ENCODE results near the gene DNMT3A. TPM values are rescaled to one million over a fixed set of nuclear protein-coding genes. Genes with fewer than 3 reads are reported as not detected.

The DNMT3A gene
- total RNA-seq, 4 donors from 2014 or later, result 14.7 to 40.2 (median 18.3) TPM

DNA sequence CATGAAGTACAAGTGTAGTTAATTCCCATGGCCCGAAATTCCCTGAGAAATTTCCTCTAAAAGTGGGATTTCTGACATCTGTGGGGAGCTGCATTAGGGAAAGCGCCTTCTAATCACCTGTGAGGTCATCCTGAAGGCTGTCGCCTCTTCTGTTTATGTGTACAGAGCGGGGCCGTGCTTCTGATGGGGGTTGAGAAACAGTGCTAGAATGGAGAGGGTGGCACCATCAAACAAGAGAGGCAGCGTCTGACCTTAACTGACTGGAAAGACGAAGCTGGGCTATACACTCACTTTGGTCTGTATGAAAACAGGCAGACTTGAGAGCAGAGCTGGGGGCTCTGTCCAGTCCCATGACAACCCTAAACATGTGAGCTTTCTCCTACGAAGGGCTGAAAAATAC is 44.2 kb upstream of the DNMT3A start:
- Histone ChIP-seq H3K9me3 (no peaks in the 10 kb centered on the region), H3K27ac (no peak overlapping the region), H3K4me3 (no peak overlapping the region), H3K27me3 (no peaks in the 10 kb centered on the region), H3K4me1 (no peaks in the 10 kb centered on the region), H3K36me3 (peaks cover 0 to 16% of the 10 kb centered on the region in 2 donors)
- 80 to 93% methylated on average over 3 to 4 of the region's 8 CpGs for WGBS, 2 donors (ENCODE audit: low coverage in 1 of 2)
- TF ChIP-seq POLR2A (IDR thresholded peaks at IDR 0.05) (no peak), POLR2AphosphoS5 (IDR thresholded peaks at IDR 0.05) (no peak), EP300 (IDR thresholded peaks at IDR 0.05) (no peak)
- TF ChIP-seq, protein P1, sequence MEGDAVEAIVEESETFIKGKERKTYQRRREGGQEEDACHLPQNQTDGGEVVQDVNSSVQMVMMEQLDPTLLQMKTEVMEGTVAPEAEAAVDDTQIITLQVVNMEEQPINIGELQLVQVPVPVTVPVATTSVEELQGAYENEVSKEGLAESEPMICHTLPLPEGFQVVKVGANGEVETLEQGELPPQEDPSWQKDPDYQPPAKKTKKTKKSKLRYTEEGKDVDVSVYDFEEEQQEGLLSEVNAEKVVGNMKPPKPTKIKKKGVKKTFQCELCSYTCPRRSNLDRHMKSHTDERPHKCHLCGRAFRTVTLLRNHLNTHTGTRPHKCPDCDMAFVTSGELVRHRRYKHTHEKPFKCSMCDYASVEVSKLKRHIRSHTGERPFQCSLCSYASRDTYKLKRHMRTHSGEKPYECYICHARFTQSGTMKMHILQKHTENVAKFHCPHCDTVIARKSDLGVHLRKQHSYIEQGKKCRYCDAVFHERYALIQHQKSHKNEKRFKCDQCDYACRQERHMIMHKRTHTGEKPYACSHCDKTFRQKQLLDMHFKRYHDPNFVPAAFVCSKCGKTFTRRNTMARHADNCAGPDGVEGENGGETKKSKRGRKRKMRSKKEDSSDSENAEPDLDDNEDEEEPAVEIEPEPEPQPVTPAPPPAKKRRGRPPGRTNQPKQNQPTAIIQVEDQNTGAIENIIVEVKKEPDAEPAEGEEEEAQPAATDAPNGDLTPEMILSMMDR (IDR thresholded peaks at IDR 0.05), result no peak
- no peak for ATAC-seq

DNA sequence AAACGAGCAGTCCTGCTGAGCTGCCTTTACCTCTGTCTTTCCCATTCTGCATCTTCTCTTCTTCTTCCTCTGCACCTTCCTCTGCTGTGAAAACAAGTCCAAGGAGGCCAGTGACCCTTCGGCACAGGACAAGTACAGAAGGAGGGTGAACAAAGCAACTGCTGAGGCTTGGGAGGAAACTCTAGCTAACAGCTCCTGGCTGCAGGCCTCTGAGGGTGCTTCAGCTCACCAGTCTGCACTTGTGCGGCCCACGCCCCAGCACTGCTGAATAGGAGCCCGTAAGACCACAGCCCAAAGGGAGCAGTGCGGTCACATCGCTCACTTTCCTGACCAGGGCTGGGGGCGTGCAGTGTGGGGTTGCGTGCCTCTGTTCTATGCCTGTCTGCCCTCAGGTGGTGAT is 42.1 kb upstream of the DNMT3A start:
- 100% methylated on average over 2 of the region's 9 CpGs; no CpG with 5 or more reads in 1 of the 2 donors for WGBS, 2 donors (ENCODE audit: low coverage in 1 of 2)
- Histone ChIP-seq H3K4me3 (no peak overlapping the region), H3K27ac (no peak overlapping the region), H3K9me3 (no peaks in the 10 kb centered on the region), H3K36me3 (peaks cover 0 to 16% of the 10 kb centered on the region in 2 donors), H3K4me1 (no peaks in the 10 kb centered on the region), H3K27me3 (no peaks in the 10 kb centered on the region)
- TF ChIP-seq EP300 (IDR thresholded peaks at IDR 0.05), result no peak
- TF ChIP-seq POLR2A (IDR thresholded peaks at IDR 0.05), result no peak
- TF ChIP-seq, protein P1 (IDR thresholded peaks at IDR 0.05), result no peak
- no peak for TF ChIP-seq POLR2AphosphoS5 (IDR thresholded peaks at IDR 0.05)
- ATAC-seq, result no peak

DNA sequence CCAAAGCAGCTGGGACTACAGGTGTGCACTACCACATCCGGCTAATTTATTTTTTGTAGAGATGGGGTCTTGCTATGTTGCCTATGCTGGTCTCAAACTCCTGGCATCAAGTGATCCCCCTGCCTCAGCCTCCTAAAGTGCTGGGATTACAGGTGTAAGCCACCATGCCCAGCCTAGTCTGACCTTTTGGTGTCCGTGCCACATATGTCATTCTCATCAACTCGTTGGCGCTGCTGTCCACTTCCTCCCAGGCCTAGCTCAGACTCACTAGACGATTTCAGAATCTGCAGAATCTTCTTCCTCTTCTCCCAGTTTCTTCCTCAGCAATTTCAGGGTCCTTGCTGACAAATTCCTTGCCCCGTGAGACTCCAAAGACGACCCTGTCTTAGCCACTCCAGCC is 39.8 kb upstream of the DNMT3A start:
- WGBS, 2 donors (ENCODE audit: low coverage in 1 of 2), result 89 to 90% methylated on average over 6 of the region's 7 CpGs
- TF ChIP-seq, protein P1 (IDR thresholded peaks at IDR 0.05), result no peak
- no peak for TF ChIP-seq EP300 (IDR thresholded peaks at IDR 0.05)
- no peak for TF ChIP-seq POLR2A (IDR thresholded peaks at IDR 0.05)
- TF ChIP-seq POLR2AphosphoS5 (IDR thresholded peaks at IDR 0.05), result no peak
- no peak for ATAC-seq
- peaks cover 3 to 19% (median 13%) of the 10 kb centered on the region in 3 donors for H3K4me1 ChIP-seq
- H3K36me3 ChIP-seq, result no peaks in the 10 kb centered on the region
- no peak overlapping the region for H3K27ac ChIP-seq
- no peaks in the 10 kb centered on the region for H3K9me3 ChIP-seq
- H3K4me3 ChIP-seq, result no peak overlapping the region
- no peaks in the 10 kb centered on the region for H3K27me3 ChIP-seq

DNA sequence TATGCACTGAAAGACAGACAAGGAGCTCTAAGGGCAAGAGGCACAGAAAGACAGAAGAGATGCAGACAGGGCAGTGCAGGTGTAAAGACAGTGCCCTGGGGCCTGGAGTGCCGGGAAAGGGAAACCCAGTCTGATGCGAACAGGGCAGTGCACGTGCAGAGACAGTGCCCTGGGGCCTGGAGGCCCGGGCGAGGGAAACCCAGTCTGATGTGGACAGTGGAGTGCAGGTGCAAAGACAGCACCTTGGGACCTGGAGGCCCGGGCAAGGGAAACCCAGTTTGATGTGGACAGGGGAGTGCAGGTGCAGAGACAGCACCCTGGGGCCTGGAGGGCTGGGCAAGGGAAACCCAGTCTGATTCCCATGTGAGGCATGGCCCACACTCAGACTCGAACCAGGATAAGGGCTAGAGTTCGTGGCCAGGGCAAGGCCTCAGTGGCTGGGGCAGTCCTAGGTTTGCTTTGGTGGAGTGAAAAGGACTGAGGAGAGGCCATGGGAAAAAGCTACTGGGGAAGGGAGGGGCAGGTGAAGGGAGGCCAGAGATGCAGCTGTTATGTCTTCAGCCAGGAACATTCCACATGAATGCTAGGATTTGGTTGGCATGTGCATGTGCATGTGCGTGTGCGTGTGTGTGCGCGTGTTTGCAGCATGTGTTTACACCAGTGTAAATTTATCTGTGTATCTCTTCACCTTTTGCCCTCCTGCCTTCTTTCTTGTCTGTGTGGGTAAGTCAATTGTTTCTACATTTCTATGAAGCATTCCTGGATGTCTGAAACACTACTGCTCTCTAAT is 39.1 kb upstream of the DNMT3A start:
- no peak for ATAC-seq
- 82 to 83% methylated on average over 11 to 12 of the region's 12 CpGs for WGBS, 2 donors (ENCODE audit: low coverage in 1 of 2)
- H3K36me3 ChIP-seq, result no peaks in the 10 kb centered on the region
- H3K27me3 ChIP-seq, result no peaks in the 10 kb centered on the region
- H3K27ac ChIP-seq, result no peak overlapping the region
- no peak for TF ChIP-seq EP300 (IDR thresholded peaks at IDR 0.05)
- no peak for TF ChIP-seq POLR2A (IDR thresholded peaks at IDR 0.05)
- no peak for TF ChIP-seq POLR2AphosphoS5 (IDR thresholded peaks at IDR 0.05)
- no peaks in the 10 kb centered on the region for H3K9me3 ChIP-seq
- H3K4me1 ChIP-seq, result peaks cover 3 to 23% (median 17%) of the 10 kb centered on the region in 3 donors
- H3K4me3 ChIP-seq, result no peak overlapping the region

- H3K4me1 ChIP-seq, result peaks cover 3 to 23% (median 17%) of the 10 kb centered on the region in 3 donors
- no peaks in the 10 kb centered on the region for H3K9me3 ChIP-seq
- H3K27me3 ChIP-seq, result no peaks in the 10 kb centered on the region
- TF ChIP-seq, protein P1 (IDR thresholded peaks at IDR 0.05), result no peak
- TF ChIP-seq POLR2A (IDR thresholded peaks at IDR 0.05) (no peak), EP300 (IDR thresholded peaks at IDR 0.05) (no peak), POLR2AphosphoS5 (IDR thresholded peaks at IDR 0.05) (no peak)
- H3K27ac ChIP-seq, result no peak overlapping the region
- ATAC-seq, result no peak
- no peaks in the 10 kb centered on the region for H3K36me3 ChIP-seq
- WGBS, 2 donors (ENCODE audit: low coverage in 1 of 2), result 90 to 100% methylated on average over 3 to 5 of the region's 5 CpGs
- H3K4me3 ChIP-seq, result no peak overlapping the region
These were observed 38.3 kb upstream of the DNMT3A start for GRCh38 chr2:25380023-25380422.
